ENCODE measurements around the gene CCSER2.
A peak's percentile ranks its signal among the peaks of the same experiment; 100 is the strongest.

CCSER2 gene

DNA sequence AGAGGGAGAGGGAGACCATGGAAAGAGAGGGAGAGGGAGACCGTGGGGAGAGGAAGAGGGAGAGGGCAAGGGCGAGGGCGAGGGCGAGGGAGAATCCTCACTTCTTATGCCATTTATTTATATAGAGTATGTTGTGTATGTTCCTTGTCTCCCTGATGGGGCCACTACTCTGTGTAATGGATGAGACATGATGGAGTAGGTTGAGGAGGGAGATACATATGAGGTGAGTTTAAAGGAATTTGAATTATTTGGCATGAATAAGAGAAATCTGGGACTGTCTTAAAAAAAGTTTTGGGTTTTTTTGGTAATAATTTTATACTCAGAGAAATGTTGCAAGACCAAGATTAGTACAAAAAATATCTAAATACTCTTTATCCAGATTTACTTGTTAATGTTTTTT is 20.1 kb downstream of the CCSER2 start:
- peak; percentile 68 for DNase-seq (ENCODE audit: low read depth)
- TF ChIP-seq, protein P1, sequence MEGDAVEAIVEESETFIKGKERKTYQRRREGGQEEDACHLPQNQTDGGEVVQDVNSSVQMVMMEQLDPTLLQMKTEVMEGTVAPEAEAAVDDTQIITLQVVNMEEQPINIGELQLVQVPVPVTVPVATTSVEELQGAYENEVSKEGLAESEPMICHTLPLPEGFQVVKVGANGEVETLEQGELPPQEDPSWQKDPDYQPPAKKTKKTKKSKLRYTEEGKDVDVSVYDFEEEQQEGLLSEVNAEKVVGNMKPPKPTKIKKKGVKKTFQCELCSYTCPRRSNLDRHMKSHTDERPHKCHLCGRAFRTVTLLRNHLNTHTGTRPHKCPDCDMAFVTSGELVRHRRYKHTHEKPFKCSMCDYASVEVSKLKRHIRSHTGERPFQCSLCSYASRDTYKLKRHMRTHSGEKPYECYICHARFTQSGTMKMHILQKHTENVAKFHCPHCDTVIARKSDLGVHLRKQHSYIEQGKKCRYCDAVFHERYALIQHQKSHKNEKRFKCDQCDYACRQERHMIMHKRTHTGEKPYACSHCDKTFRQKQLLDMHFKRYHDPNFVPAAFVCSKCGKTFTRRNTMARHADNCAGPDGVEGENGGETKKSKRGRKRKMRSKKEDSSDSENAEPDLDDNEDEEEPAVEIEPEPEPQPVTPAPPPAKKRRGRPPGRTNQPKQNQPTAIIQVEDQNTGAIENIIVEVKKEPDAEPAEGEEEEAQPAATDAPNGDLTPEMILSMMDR (IDR thresholded peaks at IDR 0.05; ENCODE audit: low read length, missing control alignments): no peak
- H3K4me3 ChIP-seq (replicated peaks; ENCODE audit: low read depth, low read length): no peak overlapping the region

DNA sequence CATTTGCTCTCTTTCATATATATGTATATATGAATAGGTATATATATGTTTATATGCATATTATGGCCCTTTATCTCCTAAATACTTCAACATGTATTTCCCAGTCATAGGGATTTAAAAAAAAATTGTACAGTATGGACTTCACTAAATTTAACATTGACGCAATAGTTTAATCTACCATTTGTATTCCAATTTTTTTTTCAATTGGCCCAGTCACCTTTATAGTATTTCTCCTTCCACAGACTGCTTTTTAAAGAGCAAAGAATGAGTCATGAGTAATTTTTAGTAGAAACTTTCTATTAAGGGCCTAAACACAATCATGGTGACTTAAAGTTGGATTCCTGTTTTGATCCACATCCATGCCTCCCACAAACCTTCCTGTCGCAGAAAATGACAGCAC is 20.5 kb downstream of the CCSER2 start:
- TF ChIP-seq, protein P1 (IDR thresholded peaks at IDR 0.05; ENCODE audit: low read length, missing control alignments): no peak
- no peak overlapping the region for H3K4me3 ChIP-seq (replicated peaks; ENCODE audit: low read depth, low read length)
- peak; percentile 79 for DNase-seq (ENCODE audit: low read depth)

DNA sequence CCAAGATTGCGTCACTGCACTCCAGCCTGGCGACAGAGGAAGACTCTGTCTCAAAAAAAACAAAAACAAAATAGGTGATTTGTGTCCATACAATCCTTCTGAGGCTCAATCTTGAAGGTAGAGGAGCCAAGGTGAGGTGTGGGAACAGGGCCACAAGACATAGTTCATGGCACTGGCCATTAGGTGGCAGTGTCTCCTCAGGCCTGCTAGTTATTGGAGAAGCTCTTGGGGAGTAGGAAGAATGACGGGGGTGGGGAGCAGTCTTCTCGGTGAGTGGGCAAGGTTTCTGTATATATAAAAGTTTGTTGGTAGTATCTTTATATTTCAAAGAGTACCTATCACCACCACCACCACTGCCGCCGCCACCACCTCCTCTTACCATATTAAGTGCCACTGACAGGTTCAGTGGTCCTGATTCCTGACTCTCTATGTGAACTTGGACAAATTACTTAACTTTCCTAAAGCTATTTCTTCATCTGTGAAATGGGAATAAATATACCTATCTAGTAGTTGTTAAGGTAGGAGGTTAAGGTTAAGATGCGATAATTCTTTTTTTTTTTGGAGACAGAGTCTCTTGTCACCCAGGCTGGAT is 24.0 kb downstream of the CCSER2 start:
- no peak overlapping the region for H3K4me3 ChIP-seq (replicated peaks; ENCODE audit: low read depth, low read length)
- TF ChIP-seq, protein P1 (IDR thresholded peaks at IDR 0.05; ENCODE audit: low read length, missing control alignments): peak; percentile 80
- DNase-seq (ENCODE audit: low read depth): peak; percentile 67

DNA sequence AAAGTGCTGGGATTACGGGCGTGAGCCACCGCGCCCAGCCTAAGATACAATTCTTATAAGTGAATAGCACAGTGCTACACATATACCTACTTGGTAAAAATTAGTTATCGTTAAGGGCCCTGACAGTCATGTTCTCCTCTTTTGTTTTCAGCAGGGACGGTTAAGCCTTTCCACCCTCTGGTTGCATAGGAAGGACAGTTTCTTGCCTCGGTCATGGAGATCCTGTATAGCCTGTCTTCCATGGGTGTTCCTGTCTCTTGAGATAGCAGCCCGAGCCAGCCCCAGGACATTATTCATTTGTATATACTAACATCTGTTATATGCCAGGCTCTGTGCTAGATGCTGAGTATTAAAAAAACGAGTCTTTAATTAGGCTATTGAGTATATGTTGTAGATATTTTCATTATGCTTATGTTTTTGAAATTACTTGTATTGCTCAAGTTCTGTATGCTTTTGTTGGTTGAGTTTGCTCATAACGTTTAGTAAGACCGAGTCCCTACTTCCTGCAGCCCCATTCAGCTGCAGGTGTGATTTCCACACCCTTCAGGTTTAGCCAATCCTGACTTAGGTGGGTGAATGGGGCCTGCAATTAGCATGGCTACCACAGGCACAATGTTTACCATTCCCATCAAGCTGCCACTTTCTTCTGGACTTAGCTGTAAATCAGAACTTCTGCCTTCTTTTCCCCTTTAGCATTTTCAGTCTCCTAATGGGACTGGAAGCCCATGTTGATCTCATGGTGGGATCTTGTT is 24.8 kb downstream of the CCSER2 start:
- H3K4me3 ChIP-seq (replicated peaks; ENCODE audit: low read depth, low read length): no peak overlapping the region
- TF ChIP-seq, protein P1 (IDR thresholded peaks at IDR 0.05; ENCODE audit: low read length, missing control alignments): no peak
- DNase-seq (ENCODE audit: low read depth): no peak

DNA sequence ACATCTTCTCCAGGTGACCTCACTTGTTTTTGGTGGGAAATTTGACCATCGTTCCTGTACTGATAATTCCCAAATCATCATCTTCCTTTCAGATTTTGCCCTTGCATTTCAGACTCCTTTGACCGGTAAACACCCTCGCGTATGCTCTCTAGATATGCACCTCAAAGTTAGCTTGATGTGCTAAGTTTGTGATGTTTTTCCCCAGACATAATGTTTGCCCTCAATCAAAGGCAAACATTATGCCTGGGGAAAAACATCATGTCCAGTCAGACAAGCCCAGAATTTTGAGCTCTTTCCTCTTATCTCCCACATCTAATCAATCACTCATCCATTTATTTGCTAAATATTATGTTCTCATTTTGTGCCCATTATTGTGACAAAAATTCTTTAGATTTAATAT is 26.2 kb downstream of the CCSER2 start:
- H3K4me3 ChIP-seq (replicated peaks; ENCODE audit: low read depth, low read length): no peak overlapping the region
- no peak for DNase-seq (ENCODE audit: low read depth)
- TF ChIP-seq, protein P1 (IDR thresholded peaks at IDR 0.05; ENCODE audit: low read length, missing control alignments): no peak

DNA sequence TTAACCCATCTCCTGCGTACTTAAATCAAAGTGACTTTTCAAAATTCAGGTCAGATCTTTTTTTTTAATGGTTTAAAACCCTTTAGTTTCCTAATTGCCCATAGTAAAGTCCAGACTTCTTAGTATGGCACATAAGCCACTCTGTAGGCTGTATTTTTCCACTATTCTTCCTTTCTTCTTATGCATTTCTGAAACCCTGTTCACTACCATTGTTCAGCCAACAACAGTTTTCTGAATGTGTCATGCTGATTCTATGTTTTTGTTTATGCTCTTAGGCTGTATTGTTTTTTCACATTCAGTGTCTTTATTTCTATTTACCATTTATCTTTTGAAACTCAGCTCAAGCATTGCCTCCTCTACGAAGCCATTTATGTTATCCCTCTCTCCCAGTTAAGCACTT is 26.7 kb downstream of the CCSER2 start:
- TF ChIP-seq, protein P1 (IDR thresholded peaks at IDR 0.05; ENCODE audit: low read length, missing control alignments): no peak
- no peak overlapping the region for H3K4me3 ChIP-seq (replicated peaks; ENCODE audit: low read depth, low read length)
- peak; percentile 17 for DNase-seq (ENCODE audit: low read depth)

DNA sequence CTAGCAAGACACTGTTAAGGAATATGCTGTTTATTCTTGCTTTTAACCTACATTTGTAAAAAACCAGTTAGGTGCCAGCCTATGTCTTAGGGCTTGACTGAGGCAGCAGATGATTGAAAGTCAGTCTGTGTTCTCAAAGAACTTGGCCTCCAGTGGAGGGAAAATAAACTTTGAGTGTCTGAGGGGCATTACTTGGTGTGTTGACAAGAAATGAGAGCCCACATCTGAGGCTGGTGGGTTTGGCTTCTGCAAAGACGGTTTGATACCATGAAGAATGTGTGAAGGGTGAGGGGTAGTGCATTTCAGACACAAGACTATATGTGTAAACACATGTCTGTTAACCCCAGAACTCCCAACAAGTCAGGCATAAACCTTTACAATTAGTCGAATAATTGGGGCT is 28.5 kb downstream of the CCSER2 start:
- no peak overlapping the region for H3K4me3 ChIP-seq (replicated peaks; ENCODE audit: low read depth, low read length)
- TF ChIP-seq, protein P1 (IDR thresholded peaks at IDR 0.05; ENCODE audit: low read length, missing control alignments): no peak
- no peak for DNase-seq (ENCODE audit: low read depth)
